NCI-H2107 treated with DMSO at 0.1 percent for 48 hours (cell line): ENCODE results near the gene NPAT.

Experiments used
- DNase-seq: peaks from one replicate; lab custom pipeline; 2025; ENCODE audit not compliant: unreplicated experiment; lab: John Stamatoyannopoulos, UW

Gene NPAT

DNA sequence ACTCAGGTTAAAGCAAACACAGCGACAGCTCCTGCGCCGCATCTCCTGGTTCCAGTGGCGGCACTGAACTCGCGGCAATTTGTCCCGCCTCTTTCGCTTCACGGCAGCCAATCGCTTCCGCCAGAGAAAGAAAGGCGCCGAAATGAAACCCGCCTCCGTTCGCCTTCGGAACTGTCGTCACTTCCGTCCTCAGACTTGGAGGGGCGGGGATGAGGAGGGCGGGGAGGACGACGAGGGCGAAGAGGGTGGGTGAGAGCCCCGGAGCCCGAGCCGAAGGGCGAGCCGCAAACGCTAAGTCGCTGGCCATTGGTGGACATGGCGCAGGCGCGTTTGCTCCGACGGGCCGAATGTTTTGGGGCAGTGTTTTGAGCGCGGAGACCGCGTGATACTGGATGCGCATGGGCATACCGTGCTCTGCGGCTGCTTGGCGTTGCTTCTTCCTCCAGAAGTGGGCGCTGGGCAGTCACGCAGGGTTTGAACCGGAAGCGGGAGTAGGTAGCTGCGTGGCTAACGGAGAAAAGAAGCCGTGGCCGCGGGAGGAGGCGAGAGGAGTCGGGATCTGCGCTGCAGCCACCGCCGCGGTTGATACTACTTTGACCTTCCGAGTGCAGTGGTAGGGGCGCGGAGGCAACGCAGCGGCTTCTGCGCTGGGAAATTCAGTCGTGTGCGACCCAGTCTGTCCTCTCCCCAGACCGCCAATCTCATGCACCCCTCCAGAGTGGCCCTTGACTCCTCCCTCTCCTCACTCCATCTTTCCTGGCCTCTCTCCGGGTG lies at the start of gene NPAT, which contains the start of gene ATM:
Gene NPAT, minus strand, starts transcription at position 65 of the 774 bp plus-strand sequence. CDS start 102 bp downstream, outside the sequence.
Gene ATM, plus strand, starts transcription at position 494 of the 774 bp plus-strand sequence. CDS start 4,558 bp downstream, outside the sequence.
- peak; percentile 98 for DNase-seq

DNA sequence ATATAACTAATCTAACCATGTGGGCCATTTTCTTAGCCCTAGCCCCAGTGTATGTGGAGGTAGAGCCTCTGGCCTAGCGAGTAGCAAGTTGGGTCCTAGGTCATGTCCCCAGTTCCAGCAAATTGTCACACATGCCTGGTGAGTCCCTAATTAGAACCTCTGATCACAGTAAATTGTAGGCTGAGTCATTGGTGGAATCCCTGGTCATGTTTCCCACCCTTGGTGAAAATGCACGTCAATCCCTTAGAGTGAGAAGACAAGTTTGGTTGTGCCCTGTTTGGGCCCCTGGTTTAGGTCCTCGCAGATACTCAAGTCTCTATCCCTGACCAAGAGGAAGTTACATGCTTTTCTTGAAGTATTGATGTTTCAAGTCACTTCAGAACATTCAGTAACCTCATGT lies 47.1 kb upstream of the NPAT start:
- no peak for DNase-seq

DNA sequence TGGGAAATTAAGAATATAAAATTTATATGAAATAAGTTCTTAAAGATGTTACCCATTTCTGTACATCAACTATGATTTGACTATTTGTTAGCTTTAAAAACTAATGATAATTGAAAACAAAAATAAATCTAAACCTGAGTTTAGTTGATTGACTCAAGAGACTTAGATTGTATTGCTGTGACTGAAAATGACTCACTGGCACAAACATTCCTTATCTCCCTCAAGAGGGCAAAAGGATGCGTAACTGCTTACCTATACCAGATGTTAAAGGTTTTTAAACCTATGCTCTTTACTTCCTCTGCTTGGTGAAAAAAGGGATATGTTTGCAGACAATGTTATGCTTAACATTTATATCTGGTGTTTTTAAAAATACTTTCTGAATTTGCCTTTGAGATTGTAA lies 30.7 kb upstream of the NPAT start:
- no peak for DNase-seq

DNA sequence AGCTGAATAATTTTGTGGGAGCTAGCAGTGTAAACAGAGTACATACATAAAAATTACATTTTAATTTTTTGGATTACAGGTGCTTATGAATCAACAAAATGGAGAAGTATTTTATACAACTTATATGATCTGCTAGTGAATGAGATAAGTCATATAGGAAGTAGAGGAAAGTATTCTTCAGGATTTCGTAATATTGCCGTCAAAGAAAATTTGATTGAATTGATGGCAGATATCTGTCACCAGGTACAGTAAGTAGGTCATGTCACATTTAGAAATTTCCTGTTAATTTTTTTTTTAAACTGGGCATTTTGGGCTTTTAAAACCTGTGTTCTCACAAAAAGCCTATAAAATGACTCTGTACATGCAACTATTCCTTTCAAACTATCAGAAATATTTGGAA lies 24.4 kb upstream of the NPAT start:
- DNase-seq: no peak

DNA sequence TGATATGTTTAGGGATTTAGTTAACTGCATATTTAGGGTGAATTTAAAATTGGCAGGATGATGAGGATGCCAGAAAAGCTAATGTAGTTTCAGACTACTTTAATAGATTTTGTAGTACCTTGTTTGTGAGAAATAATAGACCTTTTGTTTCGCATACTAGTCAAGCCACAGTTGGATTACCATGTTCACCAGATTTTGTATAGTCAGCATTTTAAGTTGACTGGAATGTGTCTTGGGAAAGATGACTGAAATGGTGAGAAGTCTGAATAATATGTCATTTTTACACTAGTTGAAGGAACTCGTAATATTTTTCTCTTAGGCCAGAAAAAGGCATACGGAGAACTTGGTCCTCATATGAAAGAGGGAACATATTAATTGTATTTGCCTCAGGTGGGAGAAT lies 23.9 kb upstream of the NPAT start:
- no peak for DNase-seq

DNA sequence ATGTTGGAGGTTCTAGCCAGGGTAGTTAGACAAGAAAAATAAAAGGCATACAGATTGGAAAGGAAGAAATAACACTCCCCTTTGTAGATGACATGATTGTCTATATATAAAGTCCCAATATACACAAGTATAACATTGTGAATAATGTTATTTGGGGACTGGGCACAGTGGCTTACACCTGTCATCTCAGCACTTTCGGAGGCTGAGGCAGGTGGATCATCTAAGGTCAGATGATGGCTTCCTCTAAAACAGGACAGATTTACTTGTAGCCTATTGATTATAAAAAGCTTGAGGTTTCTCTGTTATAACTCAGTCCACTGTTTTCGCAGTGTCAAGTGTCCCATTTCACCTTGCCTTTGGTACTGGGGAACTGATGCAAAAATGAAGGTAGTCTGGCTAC lies 20.0 kb upstream of the NPAT start:
- no peak for DNase-seq

DNA sequence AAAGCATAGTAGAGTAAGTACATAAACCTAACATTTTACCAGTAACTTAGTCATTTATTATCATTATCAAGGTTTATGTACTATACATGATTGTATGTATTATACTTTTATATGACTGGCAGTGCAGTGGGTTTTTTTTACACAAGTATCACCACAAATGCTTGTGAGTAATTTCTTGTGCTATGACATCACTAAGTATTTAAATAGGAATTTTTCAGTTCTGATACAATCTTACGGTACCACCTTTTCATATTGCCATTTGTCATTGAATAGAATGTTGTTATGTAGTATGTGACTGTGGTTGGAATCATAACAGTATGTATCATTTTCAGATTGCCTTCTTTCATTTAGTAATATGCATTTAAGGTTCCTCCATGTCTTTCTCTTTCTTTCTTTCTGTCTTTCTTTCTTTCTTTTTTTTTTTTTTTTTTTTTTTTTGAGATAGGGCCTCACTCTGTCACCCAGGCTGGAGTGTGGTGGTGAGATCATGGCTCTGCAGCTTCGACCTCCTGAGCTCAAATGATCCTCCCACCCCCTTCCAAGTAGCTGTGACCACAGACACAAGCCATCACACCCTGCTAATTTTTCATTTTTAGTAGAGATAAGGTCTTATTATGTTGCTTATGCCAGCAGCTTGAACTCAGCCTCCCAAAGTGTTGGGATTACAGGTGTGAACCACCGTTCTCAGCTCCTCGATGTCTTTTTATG lies 19.0 kb upstream of the NPAT start:
- no peak for DNase-seq

DNA sequence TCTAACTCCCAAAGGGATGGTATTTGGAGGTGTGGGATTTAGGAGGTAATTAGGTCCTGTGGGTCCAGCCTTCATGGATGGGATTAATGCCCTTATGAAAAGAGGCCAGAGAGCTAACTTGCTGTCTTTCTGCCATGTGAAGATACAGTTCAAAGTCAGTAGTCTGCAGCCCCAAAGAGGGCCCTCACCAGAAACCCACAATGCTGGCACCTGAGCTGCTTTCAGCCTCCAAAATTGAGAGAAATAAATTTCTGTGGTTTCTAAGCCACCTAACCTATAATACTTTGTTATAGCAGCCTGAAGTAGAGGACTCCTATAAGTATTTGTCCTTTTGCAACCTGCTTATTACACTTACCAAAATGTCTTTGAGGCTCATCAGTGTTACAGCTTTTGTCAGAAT lies 16.6 kb upstream of the NPAT start:
- no peak for DNase-seq

DNA sequence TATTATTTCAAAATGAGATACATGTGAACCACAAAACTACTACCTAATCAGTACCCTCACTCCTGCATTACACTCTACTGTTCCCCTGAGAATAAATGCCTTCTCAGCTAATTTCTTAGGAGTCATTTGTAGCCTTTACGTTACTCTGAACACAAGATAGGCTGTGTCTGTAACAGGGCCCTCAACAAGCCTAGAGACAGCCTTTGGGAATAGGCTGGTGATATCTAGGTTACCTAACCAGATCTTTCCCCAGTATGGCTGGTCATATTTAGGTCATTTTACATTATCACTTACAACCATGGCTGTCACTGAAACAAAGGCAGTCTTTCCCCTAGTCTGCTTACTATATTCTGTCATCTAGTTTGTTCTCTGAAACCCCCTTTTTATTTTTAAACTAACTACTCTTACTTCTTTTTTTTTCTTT lies 14.6 kb upstream of the NPAT start:
- DNase-seq: no peak

DNA sequence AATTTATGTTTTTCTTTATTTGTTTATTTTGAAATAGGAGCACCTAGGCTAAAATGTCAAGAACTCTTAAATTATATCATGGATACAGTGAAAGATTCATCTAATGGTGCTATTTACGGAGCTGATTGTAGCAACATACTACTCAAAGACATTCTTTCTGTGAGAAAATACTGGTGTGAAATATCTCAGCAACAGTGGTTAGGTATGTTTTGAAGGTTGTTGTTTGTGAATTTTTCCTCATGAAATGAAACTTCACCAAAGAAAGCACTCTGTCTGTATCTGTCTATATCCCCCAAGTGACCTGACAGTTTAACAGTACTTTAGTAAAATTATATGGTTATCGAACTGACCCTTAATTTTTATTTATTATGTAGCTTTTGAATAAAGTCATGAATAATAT lies 13.2 kb upstream of the NPAT start:
- no peak for DNase-seq

DNA sequence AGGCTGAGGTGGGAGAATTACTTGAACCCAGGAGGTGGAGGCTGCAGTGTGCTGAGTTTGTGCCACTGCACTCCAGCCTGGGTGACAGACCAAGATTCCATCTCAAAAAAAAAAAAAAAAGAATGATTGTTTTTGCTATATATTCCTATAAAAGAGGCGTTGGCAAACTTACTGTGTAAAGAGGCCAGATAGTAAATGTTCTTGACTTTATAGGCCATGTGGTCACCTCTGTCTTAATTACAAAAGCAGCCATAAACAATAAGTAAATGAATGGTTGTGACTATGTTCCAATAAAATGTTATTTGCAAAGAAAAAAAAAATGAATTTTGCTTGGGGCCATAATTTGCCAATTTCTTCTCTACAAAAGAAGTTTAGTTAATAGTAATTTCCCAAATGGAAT lies 12.8 kb upstream of the NPAT start:
- DNase-seq: no peak

DNA sequence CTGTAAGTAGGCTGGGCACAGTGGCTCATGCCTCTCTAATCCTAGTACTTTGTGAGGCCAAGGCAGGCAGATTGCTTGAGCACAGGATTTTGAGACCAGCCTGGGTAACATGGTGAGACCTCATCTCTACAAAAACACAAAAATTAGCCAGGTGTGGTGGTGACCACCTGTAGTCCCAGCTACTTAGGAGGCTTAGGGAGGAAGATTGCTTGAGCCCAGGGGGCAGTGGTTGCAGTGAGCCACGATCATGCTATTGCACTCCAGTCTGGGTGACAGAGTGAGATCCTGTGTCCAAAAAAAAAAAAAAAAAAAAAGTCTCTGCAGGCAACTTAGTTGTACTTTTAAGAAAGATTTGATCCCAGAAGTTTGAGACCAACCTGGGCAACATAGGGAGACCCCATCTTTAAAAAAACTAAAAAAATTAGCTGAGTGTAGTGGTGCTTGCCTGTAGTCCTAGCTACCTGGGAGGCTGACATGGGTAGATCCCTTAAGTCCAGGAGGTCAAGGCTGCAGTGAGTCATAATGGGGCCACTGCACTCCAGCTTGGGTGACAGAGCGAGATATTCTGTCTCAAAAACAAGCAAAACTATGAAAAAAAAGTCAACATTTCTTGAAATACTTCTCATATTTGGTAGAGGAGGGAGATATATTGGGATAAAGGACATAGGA lies 11.0 kb upstream of the NPAT start:
- no peak for DNase-seq

DNA sequence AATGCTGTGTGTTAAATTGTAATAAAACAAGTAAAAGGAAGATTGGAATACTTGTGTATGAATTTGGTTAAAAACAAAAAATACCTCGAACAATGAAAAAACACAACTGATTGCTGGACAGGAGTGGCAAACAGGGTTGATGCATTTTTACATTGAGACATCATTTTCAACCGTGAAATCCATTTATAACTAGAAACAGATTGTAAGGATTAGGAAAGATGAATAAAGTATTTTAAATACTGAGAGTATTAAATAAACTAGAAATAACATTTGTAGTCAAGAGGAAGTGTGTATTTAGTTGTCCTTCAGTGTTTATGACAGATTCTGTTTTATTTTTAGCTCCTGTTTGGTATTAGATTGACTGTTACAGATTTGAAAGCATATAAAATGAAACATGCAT lies 5.8 kb upstream of the NPAT start:
- DNase-seq: no peak

DNA sequence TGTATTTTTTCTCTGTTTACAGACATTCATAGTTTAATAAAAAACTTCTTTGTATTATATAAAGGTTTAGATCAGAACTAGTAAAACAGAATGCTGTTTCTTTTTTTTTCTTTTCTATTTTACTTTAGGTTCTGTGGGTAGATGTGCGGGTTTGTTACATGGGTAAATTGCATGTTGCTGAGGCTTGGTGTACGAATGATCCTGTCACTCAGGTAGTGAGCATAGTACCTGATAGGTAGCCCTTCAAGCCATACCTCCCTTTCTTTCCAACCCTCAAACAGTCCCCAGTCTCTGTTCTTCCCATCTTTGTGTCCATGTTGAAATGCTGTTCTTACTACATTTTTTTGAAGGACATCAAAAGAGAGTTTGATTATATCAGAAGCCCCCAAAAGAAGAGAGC lies 3.6 kb upstream of the NPAT start:
- no peak for DNase-seq

DNA sequence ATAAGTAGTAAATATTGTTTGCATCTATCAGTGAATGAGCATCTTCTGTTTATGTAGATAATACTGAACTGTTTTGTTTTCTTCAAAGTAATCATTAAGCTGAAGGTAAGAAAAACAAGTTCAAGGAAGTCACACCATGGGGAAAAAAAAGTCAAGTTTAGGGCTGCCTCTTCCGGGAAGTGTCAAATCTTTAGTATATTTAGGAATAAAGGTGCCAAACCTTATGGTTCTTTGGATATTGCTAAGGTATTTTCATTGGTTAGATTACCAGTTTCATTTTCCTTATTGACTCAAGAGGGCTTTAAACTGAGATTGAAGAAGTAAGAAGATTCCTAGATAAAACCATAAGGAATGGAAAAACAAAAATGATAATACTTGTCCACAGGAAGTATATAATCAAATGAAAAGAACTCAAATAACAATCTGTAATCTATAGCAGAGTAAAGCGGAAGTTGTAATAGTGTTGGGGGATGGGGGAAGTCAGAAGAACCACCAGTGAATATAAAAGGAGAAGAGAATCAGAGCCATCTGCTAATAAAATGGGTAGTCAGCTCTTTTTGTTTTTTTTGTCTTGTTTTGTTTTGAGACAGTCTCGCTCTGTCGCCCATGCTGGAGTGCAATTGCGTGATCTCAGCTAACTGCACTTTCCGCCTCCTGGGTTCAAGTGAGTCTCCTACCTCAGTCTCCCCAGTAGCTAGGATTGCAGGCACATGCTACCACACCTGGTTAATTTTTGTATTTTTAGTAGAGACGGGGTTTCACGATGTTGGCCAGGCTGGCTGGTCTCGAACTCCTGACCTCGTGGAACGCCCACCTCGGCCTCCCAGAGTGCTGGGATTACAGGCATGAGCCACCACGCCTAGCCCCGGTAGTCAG lies 2.7 kb upstream of the NPAT start:
- no peak for DNase-seq

DNA sequence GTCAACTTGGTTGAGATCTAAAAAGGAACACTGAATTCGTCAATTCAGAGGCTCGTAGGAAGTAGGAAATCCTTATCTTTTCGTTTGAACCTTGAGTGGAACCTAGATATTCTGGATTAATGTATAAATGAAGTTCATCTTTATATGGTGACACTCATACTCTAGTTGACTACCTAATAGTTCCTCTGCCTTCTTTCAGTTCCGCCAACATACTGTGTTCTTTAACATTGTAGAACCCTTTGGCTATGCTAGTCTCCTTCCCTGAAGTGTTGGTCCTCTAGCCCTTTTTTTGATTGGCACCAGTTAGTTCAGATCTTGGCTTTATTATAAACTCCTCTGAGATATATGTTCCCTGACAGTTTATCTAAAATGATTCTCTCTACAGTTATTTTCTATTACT lies 1.9 kb upstream of the NPAT start:
- no peak for DNase-seq

DNA sequence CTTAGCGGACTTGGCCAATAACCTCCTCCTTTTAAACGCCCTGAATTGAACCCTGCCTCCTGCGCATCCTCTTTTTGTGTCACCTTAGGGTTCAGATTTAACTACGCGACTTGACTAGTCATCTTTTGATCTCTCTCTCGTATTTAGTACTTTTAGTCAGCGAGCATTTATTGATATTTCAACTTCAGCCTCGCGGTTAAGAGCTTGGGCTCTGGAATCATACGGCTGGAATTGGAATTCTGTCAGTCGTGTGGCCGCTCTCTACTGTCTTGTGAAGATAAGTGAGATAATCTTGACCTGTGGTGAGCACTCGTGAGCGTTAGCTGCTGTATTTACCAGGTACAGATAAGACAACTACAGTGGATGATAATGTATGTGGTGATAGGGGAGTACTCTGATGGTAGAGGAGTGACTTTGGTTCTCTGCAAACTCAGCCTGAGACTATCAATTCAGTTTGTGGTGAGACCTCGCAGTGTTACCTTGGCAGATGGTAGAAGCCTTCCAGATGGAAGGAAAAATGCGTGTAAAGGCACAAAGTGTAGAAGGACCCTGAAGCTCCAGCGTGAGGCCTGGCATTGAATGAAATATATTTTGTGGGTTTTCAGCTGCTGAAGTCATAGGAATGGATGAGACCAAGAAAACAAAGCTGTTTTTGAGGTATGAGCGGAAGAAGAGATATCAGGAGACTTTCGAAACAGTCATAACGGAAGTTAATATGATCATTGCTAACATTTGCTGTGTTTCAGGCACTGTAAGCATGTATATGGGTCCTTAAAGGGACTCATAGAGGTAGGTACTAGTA lies 1.1 kb upstream of the NPAT start:
- DNase-seq: no peak

DNA sequence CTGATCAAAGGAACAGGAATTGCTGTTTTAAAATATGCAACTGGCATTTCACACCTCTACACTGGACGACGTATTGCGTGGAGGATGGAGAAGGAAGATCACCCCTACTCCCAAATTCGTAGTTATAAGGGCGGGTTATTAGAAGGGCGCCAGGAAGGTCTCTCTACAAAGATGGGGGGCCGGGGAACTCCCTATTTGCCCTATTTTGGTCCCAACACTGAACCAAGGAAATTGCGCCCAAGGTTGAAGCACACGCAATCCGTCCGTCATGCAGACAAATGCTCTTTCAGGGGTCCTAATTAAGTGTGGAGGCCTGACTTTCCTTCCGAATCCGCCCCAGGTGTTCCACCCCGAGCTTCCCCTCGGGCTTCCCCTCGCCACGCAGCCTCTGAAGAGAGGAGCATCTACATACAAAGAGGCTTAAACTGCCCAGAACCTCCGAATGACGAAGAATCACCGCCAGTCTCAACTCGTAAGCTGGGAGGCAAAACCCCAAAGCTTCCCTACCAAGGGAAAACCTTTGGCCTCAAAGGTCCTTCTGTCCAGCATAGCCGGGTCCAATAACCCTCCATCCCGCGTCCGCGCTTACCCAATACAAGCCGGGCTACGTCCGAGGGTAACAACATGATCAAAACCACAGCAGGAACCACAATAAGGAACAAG lies 396 bp downstream of the NPAT start:
- DNase-seq: no peak

DNA sequence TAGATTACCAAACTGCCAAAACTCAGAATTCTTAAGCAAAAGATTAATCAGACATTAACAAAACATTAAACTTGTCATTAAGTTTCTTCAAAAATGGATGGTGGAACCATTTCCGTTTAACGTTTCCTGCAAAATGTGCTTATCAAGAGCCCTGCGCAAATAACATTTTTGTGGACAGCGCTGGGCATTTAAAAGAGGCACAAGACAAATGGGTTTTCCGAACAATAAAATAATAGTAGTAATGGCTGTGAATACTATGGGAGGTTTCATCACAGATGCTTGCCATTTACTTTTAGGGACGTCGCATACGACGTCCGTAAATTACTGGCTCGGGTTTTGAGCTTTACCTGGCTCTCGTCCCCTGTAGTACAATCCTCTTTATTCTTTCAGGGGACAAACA lies 1.1 kb downstream of the NPAT start:
- no peak for DNase-seq
